Measurements from ENCODE around the gene MICALL2.

Gene MICALL2

DNA sequence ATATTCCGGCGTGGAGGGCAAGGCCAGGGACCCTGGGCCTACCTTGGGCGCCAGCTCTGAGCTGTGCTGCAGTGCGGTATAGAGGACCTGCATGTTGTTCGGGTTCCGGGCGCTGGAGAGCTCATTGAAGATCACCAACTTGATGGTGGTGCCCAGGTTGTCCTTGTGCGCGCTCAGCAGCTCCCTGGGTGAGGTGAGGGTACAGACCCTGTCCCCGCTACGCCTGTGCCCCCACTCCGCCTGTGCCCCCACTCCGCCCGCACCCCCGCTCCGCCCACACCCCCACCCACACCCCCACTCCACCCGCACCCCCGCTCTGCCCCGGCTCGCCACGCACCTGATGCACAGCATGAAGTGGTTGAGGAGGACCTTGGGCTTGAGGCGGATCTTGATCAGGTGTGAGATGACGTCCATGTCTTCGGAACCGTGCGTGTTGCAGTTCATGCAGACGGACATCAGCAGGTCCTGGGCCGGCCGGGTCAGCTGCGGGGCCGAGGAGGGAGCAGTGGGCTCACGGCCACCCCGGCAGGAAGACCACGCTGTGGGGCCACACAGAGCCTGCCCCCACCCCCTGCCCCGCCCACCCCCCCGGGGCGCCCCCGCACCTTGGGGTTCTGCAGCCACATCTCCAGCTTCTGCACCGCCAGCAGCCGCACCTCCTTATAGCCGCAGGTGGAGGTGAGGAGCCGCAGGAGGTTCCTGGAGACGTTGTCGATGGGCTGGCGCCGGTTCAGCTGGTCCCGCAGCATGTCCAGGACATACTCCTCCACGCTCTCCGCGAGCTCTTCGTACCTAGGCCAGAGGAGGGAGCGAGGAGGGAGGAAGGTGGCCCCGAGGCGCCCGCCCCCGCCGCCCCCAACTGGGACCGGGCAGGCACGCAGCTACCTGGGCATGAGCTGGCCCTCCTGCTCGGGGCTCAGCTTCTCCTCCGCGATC lies 39.4 kb upstream of the MICALL2 start:
- Histone ChIP-seq H3K36me3 (ENCODE audit: control insufficient read depth, low read depth, low read length) (peaks cover 50% of the 10 kb centered on the region), H3K4me3 (ENCODE audit: low read length) (no peak overlapping the region), H3K27ac (ENCODE audit: low read length) (no peak overlapping the region), H3K27me3 (ENCODE audit: control insufficient read depth, insufficient read depth, low read length) (no peaks in the 10 kb centered on the region), H3K9me3 (ENCODE audit: control insufficient read depth, low read depth, low read length) (no peaks in the 10 kb centered on the region), H3K9ac (ENCODE audit: low read length) (no peak overlapping the region), H3K4me1 (ENCODE audit: control insufficient read depth, low read depth, low read length) (peaks cover 3% of the 10 kb centered on the region)

DNA sequence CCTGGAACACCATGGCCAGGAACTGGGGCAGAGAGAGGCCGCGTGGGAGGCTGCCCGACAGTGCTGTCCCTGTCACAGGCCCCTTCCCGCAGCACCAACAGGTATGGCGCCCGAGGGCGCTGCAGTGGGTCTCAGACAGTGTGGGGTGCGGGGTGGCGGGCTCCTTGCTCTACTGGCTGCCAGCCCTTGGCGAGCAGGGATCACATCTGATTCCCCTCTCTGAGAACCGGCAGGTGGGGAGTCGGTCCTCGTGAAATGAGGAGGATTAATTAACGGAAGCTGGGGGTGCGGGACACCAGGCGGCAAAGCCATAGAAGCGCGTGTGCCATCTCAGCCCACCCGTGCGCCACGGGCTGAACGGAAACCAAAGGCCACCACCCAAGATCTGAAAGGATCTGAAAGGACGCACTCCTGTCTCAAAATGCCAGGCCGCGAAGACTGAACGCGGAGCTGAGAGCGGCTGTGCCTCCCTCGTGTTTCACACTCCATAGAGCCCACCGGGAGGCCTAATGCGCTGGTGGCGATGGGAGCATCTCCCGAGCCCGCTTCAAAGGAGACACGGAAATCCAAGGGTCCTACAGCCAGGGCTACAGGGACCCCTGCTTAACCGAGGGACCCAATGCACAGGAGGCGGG lies 38.1 kb upstream of the MICALL2 start:
- no peak overlapping the region for H3K9ac ChIP-seq (ENCODE audit: low read length)
- H3K27me3 ChIP-seq (ENCODE audit: control insufficient read depth, insufficient read depth, low read length), result no peaks in the 10 kb centered on the region
- no peak overlapping the region for H3K27ac ChIP-seq (ENCODE audit: low read length)
- H3K4me1 ChIP-seq (ENCODE audit: control insufficient read depth, low read depth, low read length), result no peaks in the 10 kb centered on the region
- no peak overlapping the region for H3K4me3 ChIP-seq (ENCODE audit: low read length)
- no peaks in the 10 kb centered on the region for H3K9me3 ChIP-seq (ENCODE audit: control insufficient read depth, low read depth, low read length)
- peaks cover 55% of the 10 kb centered on the region for H3K36me3 ChIP-seq (ENCODE audit: control insufficient read depth, low read depth, low read length)

DNA sequence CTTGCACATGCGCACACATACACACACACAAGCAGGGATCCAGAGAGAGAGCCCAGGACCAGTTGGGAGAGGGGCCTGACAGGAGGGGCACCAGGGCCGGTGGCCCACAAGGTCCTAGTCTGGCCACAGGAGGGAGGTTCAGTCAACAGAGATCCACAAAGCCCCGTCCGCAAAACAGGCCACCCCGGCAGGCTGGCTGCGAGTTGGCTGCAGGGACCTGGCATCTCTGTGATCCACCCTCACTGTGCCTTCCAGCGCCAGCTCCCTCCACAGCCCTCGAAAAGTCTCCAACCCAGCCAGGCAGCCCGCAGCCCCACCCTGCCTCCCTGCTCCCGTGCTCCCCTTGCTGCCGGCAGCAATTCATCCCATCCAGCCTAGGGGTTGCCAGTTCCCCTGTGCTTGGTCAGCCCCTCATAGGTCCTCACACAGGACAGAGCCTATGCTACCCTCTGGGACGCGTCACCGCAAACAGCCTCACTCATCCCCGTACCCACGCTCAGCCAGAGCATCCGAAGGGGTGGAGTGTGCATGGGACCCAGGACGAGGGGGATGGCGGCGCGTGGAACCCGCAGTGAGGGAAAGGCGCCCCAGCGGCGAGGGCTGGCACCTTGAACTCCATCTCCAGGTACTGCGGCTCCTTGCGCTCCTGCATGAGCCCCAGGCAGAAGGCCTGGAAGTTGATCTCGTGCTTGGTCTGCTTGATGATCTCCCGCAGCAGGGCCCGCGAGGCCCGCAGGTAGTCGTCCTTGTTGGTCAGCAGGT lies 37.4 kb upstream of the MICALL2 start:
- H3K4me1 ChIP-seq (ENCODE audit: control insufficient read depth, low read depth, low read length), result no peaks in the 10 kb centered on the region
- H3K27ac ChIP-seq (ENCODE audit: low read length), result no peak overlapping the region
- H3K9me3 ChIP-seq (ENCODE audit: control insufficient read depth, low read depth, low read length), result no peaks in the 10 kb centered on the region
- no peak overlapping the region for H3K4me3 ChIP-seq (ENCODE audit: low read length)
- H3K9ac ChIP-seq (ENCODE audit: low read length), result no peak overlapping the region
- H3K36me3 ChIP-seq (ENCODE audit: control insufficient read depth, low read depth, low read length), result peaks cover 54% of the 10 kb centered on the region
- no peaks in the 10 kb centered on the region for H3K27me3 ChIP-seq (ENCODE audit: control insufficient read depth, insufficient read depth, low read length)

DNA sequence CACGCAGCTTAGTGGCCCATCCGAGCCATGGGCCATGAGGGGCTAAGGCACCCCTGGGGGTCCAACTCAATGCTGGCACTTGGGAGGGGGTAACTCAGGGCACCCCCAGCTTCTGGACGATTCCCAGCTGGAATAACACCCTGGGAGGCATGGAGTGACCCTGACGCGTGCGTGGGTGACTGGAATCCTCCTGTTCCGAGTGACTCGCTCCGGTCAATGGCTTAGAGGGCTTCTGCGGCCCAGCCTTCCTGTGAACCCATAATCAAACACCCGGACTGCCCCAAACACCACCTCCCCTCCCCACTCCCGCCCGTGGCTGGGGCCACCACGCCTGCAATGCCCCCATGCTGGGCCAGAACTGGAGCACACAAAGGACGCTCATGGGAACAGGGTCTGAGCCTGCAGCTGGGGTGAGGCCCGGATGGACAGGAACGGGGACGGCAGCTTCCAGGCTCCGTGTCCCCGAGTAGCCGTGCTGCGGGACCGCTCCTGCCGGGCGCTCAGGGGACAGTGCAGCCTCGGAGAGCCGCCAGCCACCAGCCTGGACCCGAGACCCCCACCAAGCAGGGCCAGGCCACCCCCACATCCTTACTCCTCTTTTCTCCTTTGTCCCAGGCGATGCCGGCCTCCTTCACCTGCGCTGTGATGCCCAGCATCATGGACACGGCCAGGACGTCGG lies 36.4 kb upstream of the MICALL2 start:
- H3K4me1 ChIP-seq (ENCODE audit: control insufficient read depth, low read depth, low read length), result no peaks in the 10 kb centered on the region
- no peak overlapping the region for H3K27ac ChIP-seq (ENCODE audit: low read length)
- H3K27me3 ChIP-seq (ENCODE audit: control insufficient read depth, insufficient read depth, low read length), result no peaks in the 10 kb centered on the region
- H3K36me3 ChIP-seq (ENCODE audit: control insufficient read depth, low read depth, low read length), result peaks cover 55% of the 10 kb centered on the region
- H3K9me3 ChIP-seq (ENCODE audit: control insufficient read depth, low read depth, low read length), result no peaks in the 10 kb centered on the region
- no peak overlapping the region for H3K4me3 ChIP-seq (ENCODE audit: low read length)
- H3K9ac ChIP-seq (ENCODE audit: low read length), result no peak overlapping the region

DNA sequence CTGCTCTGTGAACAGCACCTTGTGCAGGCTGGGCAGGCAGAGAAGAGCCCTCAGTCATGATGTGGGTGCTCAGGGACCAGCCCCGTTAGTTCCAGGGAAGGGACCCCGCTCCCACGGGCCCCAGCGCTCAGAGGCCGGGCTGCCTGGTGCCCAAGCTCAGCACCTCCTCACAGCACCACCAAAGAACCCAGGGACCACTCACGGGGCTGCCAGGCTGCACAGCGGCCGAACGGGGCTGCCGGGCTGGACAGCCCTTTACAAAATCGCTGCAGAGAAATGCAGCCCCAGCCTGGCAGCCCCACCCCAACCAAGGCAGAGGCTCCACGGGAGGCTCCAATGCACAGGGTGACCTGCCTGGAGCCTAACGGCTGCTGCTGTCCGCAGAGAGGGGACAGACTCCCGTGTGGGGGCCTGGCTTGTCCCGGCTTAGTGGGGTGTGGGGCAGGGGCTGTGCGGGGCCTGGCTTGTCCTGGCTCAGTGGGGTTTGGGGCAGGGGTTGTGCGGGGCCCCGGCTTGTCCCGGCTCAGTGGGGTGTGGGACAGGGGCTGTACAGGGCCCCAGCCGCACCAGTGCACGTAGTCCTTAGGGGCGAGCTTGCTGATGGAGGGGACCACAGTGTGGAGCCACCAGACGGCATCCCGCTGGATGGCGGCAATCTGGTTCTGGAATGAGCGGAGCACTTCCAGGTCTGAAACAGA lies 35.7 kb upstream of the MICALL2 start:
- Histone ChIP-seq H3K27me3 (ENCODE audit: control insufficient read depth, insufficient read depth, low read length) (no peaks in the 10 kb centered on the region), H3K4me3 (ENCODE audit: low read length) (no peak overlapping the region), H3K9me3 (ENCODE audit: control insufficient read depth, low read depth, low read length) (no peaks in the 10 kb centered on the region), H3K36me3 (ENCODE audit: control insufficient read depth, low read depth, low read length) (peaks cover 52% of the 10 kb centered on the region), H3K4me1 (ENCODE audit: control insufficient read depth, low read depth, low read length) (no peaks in the 10 kb centered on the region), H3K27ac (ENCODE audit: low read length) (no peak overlapping the region), H3K9ac (ENCODE audit: low read length) (no peak overlapping the region)

DNA sequence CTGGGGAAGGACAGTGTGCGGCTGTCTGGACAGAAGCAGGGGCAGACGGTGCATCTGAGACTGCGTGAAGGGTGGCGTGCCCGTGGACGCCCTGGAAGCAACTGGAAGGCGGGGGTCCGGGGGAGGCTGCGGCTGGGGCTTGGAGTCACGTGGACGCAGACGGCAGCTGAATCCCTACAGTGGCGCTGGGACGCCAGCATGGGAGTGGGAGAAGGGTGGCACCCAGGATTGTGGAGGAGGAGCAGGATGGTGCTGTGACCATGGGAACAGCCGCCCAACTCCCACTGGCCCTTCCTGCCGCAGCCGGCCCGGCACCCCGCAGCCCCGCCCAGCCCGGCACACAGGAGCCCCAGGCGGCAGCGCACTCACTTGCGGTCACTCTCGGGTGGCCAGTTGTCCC lies 35.2 kb upstream of the MICALL2 start:
- H3K36me3 ChIP-seq (ENCODE audit: control insufficient read depth, low read depth, low read length), result peaks cover 48% of the 10 kb centered on the region
- H3K27ac ChIP-seq (ENCODE audit: low read length), result no peak overlapping the region
- H3K4me1 ChIP-seq (ENCODE audit: control insufficient read depth, low read depth, low read length), result no peaks in the 10 kb centered on the region
- no peaks in the 10 kb centered on the region for H3K27me3 ChIP-seq (ENCODE audit: control insufficient read depth, insufficient read depth, low read length)
- H3K9ac ChIP-seq (ENCODE audit: low read length), result no peak overlapping the region
- no peaks in the 10 kb centered on the region for H3K9me3 ChIP-seq (ENCODE audit: control insufficient read depth, low read depth, low read length)
- no peak overlapping the region for H3K4me3 ChIP-seq (ENCODE audit: low read length)

DNA sequence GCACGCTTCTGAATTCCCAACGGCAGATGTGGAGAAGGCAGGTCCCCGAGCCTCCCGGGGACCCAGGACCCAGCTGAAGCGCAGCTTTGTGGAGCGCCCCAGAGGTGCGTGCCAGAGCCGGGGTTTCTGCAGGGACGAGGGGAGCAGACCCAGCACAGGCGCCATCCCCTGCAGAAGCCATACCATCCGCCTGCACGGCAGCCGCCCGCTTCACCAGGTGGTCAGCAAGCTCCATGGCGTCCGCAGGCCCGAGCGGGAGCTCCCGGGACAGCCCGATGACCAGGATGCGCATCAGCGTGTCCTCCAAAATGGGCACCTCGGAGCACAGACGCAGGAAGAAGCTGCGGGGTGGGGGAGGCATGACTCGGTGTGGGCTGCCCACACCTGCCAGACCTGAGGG lies 34.3 kb upstream of the MICALL2 start:
- Histone ChIP-seq H3K36me3 (ENCODE audit: control insufficient read depth, low read depth, low read length) (peaks cover 52% of the 10 kb centered on the region), H3K9ac (ENCODE audit: low read length) (no peak overlapping the region), H3K27me3 (ENCODE audit: control insufficient read depth, insufficient read depth, low read length) (no peaks in the 10 kb centered on the region), H3K27ac (ENCODE audit: low read length) (no peak overlapping the region), H3K9me3 (ENCODE audit: control insufficient read depth, low read depth, low read length) (no peaks in the 10 kb centered on the region), H3K4me3 (ENCODE audit: low read length) (no peak overlapping the region), H3K4me1 (ENCODE audit: control insufficient read depth, low read depth, low read length) (no peaks in the 10 kb centered on the region)

DNA sequence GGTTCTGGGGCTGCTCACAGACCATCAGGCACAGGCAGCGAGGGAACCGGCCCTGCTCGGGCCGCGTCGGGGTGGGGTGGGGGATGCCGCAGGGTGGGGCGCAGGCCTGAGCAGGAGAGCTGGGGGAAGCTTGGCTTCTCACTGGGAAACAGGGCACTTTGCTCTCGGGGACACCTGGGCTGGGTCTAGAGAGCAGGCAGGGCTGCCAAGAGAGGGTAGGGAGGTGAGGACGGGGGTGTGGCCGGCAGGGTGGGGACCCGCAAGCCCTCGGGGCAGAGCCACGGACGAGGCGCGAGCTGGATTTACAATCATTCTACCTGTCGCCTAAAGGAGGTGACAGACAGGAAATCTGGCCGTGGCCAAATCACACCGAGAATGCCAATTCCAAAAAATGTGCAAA lies 33.9 kb upstream of the MICALL2 start:
- Histone ChIP-seq H3K4me1 (ENCODE audit: control insufficient read depth, low read depth, low read length) (no peaks in the 10 kb centered on the region), H3K27ac (ENCODE audit: low read length) (no peak overlapping the region), H3K9me3 (ENCODE audit: control insufficient read depth, low read depth, low read length) (no peaks in the 10 kb centered on the region), H3K27me3 (ENCODE audit: control insufficient read depth, insufficient read depth, low read length) (no peaks in the 10 kb centered on the region), H3K9ac (ENCODE audit: low read length) (no peak overlapping the region), H3K36me3 (ENCODE audit: control insufficient read depth, low read depth, low read length) (peaks cover 50% of the 10 kb centered on the region), H3K4me3 (ENCODE audit: low read length) (no peak overlapping the region)

DNA sequence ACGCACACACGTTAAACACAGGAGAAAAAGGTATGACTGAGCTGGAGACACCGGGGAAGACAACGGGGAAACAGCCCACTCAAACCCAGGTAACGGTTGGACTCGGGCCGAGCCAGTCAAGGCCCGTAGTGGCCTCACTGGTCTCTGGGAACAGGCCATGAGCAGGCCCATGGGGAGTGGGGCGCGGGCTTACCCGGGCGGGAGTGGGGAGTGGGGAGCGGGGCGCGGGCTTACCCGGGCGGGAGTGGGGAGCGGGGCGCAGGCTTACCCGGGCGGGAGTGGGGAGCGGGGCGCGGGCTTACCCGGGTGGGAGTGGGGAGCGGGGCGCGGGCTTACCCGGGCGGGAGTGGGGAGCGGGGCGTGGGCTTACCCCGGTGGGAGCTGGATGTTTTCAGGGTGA lies 33.4 kb upstream of the MICALL2 start:
- Histone ChIP-seq H3K4me3 (ENCODE audit: low read length) (no peak overlapping the region), H3K27me3 (ENCODE audit: control insufficient read depth, insufficient read depth, low read length) (no peaks in the 10 kb centered on the region), H3K9ac (ENCODE audit: low read length) (no peak overlapping the region), H3K36me3 (ENCODE audit: control insufficient read depth, low read depth, low read length) (peaks cover 49% of the 10 kb centered on the region), H3K27ac (ENCODE audit: low read length) (no peak overlapping the region), H3K9me3 (ENCODE audit: control insufficient read depth, low read depth, low read length) (no peaks in the 10 kb centered on the region), H3K4me1 (ENCODE audit: control insufficient read depth, low read depth, low read length) (no peaks in the 10 kb centered on the region)

DNA sequence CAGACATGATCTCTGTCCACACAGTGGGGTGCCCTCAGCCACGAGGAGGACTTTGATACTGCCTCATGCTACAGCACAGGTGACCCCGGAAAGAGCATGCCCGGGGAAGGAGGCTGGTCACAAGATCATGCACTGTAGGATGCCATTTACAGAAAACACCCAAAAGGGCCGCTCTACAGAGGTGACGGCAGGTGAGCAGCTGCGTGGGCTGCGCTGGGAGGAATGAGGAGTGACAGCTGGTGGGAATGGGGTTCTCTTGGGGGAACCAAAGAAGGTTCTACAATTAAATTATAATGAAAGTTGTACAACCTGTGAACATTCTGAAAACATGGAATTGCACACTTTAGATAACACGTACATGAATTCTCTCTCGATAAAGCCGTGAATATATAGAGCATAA lies 33.0 kb upstream of the MICALL2 start:
- H3K27me3 ChIP-seq (ENCODE audit: control insufficient read depth, insufficient read depth, low read length), result no peaks in the 10 kb centered on the region
- H3K27ac ChIP-seq (ENCODE audit: low read length), result no peak overlapping the region
- H3K4me3 ChIP-seq (ENCODE audit: low read length), result no peak overlapping the region
- no peak overlapping the region for H3K9ac ChIP-seq (ENCODE audit: low read length)
- no peaks in the 10 kb centered on the region for H3K9me3 ChIP-seq (ENCODE audit: control insufficient read depth, low read depth, low read length)
- no peaks in the 10 kb centered on the region for H3K4me1 ChIP-seq (ENCODE audit: control insufficient read depth, low read depth, low read length)
- H3K36me3 ChIP-seq (ENCODE audit: control insufficient read depth, low read depth, low read length), result peaks cover 49% of the 10 kb centered on the region

DNA sequence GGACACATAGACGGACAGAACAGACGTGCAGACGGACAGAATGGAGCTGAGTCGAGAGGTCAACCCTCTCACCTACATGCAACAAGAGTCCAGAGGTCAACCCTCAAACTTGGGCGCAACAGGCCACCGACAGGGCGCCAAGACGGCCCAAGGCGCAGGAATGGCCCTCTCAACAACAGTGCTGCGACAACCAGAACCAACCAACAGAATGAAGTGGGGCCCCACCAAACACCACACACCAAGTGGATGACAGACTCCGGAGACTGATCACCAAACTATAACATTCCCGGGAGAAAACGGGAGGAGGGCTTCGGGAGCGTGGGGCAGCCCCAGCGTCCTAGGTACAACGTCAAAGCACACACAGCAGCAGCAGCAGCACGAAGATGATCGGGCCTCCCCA lies 31.6 kb upstream of the MICALL2 start:
- Histone ChIP-seq H3K4me3 (ENCODE audit: low read length) (no peak overlapping the region), H3K27me3 (ENCODE audit: control insufficient read depth, insufficient read depth, low read length) (no peaks in the 10 kb centered on the region), H3K27ac (ENCODE audit: low read length) (no peak overlapping the region), H3K4me1 (ENCODE audit: control insufficient read depth, low read depth, low read length) (no peaks in the 10 kb centered on the region), H3K9me3 (ENCODE audit: control insufficient read depth, low read depth, low read length) (no peaks in the 10 kb centered on the region), H3K36me3 (ENCODE audit: control insufficient read depth, low read depth, low read length) (peaks cover 53% of the 10 kb centered on the region), H3K9ac (ENCODE audit: low read length) (no peak overlapping the region)

Data from iPS-18a (cell line).